COR-L47 (cell line): ENCODE data around the gene ZFYVE16.
"Not testable (repeated sequence)": the region's sequence is repeated elsewhere in the genome, so short reads cannot be mapped to it uniquely, and the experiment has no call there.

Experiments
- DNase-seq: peaks from one replicate; lab custom pipeline; 2025; lab: John Stamatoyannopoulos, UW

ZFYVE16 gene

DNA sequence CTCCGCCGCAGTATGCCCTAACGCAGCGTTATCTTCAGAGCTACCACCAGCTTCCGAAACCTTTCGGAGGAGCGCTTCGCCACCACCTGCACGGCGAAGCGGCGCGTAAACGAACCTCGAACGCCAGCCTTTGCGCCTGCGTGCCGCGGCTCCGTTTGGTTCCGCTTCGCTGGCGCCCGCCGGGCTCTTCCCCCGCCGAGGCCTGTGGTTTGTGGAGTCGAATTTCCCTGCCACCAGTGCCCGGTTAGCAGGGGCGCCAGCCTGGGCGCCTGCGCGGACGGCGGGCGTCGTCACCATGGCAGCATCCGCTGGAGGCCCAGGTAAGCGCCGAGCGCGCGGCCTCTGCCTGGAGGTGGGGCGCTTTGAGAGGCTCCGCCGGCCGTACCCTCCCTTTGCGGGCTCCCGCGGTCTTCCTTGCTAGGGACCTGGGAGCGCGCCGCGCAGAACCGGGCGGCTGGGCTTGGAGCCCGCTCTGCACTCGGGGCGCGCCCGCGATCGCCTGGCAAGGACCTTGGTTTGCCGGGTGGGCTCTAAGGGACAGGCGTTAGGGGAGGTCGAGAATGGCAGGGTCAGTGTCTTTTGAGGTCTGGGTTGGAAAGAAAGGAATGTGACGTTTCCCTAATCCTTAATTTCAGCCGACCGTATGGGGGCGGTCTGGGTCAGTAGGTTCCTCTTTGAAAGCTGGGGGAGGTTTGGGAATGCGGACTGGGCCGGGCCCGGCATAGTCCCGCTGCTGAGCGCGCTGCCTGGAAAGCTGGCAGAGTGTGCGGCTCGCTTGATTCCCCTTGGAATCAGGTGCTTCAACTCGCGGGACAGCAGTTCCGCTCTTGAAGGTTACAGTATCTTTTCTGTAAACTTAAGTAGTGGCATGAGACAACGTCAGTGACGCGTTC lies 80.2 kb downstream of the ZFYVE16 start, which contains the start of gene FAM151B:
FAM151B (plus strand) TSS at position 272 of the 893 bp plus-strand sequence; CDS start at position 296, 24 bp downstream.
- DNase-seq, result peak; percentile 96

DNA sequence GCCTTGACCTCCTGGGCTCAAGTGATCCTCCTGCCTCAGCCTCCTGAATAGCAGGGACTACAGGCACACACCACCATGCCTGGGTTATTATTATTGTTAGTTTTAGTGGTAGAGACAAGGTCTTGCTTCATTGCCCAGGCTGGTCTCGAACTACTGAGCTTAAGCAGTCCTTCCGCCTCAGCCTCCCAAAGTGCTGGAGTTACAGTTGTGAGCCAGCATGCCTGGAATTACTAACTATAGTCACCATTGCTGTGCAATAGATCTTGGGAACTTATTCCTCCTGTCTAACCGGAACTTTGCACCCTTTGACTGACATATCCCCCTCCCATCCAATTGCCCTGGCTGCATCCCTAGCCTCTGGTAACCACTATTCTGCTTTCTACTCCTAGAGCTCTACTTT lies 83.4 kb downstream of the ZFYVE16 start:
- DNase-seq, result no peak

DNA sequence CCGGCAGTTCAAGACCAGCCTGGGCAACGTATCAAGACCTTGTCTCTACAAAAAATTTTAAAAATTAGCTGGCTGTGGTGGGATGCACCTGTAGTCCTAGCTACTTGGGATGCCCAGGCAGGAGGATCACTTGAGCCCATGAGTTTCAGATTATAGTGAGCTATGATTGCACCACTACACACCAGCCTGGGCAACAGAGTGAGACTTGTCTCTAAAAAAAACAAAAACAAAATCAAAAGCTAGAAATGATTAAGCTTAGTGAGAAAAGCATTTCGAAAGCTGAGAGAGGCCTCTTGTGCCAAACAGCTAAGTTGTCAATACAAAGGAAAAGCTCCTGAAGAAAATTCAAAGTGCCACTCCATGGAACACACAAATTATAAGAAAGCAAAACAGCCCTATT lies 84.9 kb downstream of the ZFYVE16 start:
- no peak for DNase-seq

DNA sequence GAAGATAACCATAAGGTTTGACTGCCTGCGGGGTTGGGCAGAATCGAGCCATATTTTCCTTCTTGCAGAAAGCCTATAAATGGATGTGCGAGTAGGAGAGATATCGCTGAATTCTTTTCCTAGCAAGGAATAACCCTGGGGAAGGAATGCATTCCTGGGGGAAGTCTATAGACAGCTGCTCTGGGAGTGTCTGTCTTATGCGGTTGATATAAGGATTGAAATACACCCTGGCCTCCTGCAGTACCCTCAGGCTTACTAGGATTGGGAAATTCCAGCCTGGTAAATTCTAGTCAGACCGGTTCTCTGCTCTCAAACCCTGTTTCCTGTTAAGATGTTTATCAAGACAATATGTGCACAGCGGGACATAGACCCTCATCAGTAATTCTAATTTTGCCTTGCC lies 85.6 kb downstream of the ZFYVE16 start:
- not testable (repeated sequence) for DNase-seq

DNA sequence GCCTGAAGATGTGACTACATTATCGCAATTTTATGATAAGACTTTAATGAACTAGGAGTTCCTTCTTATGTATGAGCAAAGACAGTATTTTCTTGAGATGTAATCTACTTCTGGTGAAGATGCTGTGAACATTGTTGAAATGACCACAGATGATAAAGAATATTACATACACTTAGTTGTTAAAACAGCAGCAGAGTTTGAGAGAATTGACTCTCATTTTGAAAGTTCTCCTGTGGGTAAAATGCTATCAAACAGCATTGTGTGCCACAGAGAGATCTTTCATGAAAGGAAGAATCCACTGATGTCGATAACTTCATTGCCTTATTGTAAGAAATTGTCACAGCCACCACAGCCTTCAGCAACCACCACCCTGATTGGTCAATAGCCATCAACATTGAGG lies 88.0 kb downstream of the ZFYVE16 start:
- DNase-seq, result no peak

DNA sequence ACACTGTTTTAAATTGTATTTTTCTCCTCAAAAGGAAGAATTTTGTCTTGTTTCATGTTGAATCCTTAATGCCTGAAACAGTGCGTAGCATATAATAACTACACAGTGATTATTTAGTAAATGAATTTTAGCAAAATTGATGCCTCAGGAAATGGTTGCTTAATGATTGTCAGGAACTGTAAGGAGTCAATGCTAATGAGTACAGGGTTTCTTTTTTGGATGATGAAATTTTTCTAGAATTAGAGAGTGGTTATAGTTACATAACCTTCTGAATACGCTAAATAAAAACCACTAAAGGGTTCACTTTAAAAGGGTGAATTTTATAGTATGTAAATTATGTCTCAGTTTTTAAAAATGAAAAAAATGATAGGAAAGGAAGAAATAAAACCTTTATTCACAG lies 94.9 kb downstream of the ZFYVE16 start:
- no peak for DNase-seq

DNA sequence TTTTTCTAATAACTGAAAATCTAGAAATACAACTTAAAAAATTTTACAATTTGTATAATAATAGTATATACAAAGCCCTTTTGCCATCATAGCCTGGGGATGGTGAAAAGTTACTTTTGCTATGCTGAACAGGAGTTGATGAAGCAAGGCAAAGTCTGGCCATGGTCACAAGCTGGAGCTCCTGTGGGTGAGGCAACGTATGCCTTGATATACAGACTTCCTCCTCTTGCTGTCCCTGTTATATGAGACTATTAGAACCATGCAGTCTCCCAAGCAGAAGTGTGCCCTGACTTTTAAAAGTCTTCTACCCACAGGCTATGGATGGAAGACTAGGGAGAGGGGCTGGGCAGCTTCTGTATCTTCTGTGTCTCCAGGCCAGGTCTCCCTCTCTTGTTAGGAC lies 95.8 kb downstream of the ZFYVE16 start:
- DNase-seq, result no peak

DNA sequence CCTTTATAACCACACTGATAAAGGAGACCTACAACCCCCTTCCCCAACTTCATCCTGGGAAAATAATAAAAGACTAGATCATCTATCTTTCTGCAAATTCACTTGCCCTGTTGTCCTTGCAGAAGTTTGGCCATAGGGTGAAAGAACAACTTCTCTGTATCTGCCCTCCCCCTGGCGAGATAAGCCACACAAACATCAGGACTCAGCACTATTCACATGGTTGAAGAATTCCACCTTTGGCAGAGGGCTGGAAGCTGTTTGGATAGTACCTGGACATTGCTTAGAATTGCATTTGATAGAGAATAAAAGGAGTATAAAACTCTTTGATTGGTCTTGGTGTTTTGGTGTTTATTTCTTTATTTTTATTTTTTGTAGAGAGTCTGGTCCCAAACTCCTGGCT lies 97.0 kb downstream of the ZFYVE16 start:
- DNase-seq, result no peak

DNA sequence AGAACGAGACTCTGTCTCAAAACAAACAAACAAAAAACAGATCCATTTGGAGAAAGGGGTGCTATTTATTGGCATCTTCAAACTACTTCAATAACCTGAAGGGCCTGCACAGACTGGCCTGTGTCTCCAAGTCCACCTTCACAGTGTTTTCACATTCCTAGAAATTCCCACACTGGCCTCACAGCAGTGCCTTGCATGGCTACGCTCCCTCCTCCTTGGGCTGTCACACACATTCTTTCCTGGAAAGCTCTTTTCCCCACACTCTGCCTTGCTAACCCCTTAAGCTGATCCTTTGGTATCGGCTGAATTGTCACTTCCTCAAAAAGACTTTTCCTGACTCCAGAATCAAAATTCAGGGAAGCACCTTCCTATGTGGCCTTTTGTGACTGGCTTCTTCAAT lies 99.8 kb downstream of the ZFYVE16 start:
- DNase-seq, result no peak

DNA sequence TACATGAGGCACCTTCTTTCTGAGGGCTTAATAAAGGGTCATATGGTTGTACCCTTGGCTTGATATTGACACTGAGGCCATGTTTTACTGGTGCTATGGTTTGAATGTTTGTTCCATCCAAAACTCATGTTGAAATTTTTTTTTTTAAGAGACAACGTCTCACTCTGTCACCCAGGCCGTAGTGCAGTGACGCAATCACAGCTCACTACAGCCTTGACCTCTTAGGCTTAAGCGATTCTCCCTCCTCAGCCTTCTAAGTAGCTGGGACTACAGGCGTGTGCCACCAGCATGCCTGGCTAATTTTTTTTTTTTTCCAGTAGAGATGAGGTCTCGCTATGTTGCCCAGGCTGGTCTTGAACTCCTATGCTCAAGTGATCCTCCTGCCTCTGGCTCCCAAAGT lies 101.0 kb downstream of the ZFYVE16 start:
- DNase-seq, result no peak

DNA sequence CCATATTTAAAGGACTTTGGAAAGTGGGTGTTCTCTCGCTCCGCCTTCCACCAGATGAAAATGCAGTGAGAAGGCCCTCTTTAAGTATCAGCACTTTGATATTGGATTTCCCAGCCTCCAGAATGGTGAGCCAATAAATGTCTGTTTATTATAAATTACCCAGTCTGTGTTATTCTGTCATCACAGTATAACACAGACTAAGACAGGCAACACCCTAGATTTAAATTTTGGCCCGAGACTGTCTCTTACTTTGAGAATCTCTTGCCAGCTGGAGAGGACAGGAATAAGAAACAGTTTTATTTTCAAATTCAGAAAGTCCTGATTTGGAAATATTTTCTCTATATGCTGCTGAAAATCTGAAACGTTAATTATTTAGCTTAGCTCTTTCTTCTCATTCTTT lies 101.5 kb downstream of the ZFYVE16 start:
- DNase-seq, result no peak

DNA sequence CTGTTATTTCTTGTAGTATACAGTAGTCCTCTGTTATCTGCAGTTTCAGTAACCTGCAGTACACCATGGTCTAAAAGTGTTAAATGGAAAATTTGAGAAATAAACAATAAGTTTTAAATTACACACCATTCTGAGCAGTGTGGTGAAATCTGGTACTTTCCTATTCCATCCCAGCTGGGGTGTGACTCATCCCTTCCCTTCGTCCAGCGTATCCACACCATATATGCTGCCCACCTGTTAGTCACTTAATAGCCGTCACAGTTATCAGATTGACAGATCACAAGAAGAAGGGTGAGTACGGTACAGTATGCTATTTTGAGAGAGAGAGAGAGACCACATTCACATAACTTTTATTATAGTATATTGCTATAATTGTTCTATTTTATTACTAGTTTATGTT lies 109.0 kb downstream of the ZFYVE16 start:
- no peak for DNase-seq
